Activated CD4-positive, alpha-beta T cell treated with anti-CD3 and anti-CD28 coated beads, Interleukin-2, amount 50 U/mL, for 16 hours (primary cell): Measurements from ENCODE around the gene WDFY4.

Experiments used
- DNase-seq: peaks from one replicate; pipeline ENCODE4 v3.0.0-alpha.2; 2020

WDFY4 gene

GRCh38 chr10:49000437-49001398 lies 316.0 kb downstream of the WDFY4 start:
- no peak for DNase-seq

DNA sequence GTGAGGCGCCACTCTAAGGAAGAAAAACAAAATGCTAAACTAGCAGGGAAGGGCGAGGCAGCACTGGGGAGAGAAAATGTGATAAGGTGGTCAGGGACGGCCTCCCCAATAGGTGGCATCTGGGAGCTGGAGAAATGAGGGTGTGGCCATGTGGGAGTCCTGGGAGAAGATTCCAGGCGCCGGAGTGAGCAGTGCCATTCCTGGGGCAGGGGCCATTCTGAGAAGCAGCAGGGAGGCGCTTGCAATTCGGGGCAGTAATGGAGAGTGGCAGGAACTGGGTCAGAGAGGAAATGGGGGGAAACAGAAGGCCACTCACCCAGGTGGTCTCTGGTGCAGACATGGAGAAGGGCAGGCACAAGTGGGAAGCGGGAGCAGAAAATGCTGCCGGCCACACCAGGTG lies 316.7 kb downstream of the WDFY4 start:
- DNase-seq = no peak

DNA sequence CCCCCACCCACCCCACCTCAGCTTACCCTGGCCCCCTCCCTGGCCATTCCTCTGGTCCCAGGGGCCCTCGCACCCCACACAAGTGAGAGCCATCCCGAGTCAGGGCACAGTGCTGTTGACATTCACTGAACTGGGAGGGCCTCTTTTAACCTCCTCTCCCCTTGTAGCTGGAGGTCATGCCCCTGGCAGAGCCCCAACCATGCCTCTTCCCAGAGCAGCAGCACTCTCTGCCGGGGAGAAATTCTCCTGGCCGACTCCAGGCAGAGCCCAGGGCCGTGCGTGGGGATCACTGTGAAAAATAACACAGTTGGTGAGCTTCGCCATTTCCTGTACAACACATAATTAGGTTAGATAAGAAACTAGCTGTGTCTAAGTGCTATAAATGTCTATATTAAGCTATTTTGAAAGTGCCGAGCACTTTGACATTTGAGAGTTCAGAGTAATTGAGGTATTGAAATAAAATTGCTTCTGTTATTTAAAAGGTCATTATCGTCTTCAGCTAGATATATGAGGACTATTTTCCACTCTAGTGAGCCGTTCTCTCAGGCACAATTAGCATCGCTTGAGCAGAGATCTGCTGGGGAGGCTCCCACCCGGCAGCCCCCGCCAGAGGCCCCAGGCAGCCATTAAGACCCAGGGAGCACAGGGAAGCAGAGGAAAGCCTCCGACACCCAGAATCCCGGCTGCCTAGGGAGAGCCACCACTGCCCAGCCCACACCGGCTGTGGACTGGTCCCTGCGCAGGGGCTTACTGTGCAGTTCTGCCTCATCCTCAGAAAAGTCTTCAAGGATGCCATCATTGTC lies 317.4 kb downstream of the WDFY4 start:
- no peak for DNase-seq

GRCh38 chr10:49005270-49005669 lies 320.6 kb downstream of the WDFY4 start:
- no peak for DNase-seq

GRCh38 chr10:49007129-49007528 lies 322.5 kb downstream of the WDFY4 start:
- no peak for DNase-seq

- DNase-seq = no peak
Observed at GRCh38 chr10:49008091-49008490, 323.4 kb downstream of the WDFY4 start.

- DNase-seq = no peak
Observed at GRCh38 chr10:49008505-49009198, 324.0 kb downstream of the WDFY4 start.

- DNase-seq = no peak
Observed at GRCh38 chr10:49009199-49009979, 324.7 kb downstream of the WDFY4 start.

GRCh38 chr10:49010295-49010694 lies 325.6 kb downstream of the WDFY4 start:
- no peak for DNase-seq

- no peak for DNase-seq
Observed at GRCh38 chr10:49010865-49011264, 326.2 kb downstream of the WDFY4 start.

GRCh38 chr10:49011756-49012155 lies 327.1 kb downstream of the WDFY4 start:
- DNase-seq = no peak

- no peak for DNase-seq
Observed at GRCh38 chr10:49012603-49013002, 327.9 kb downstream of the WDFY4 start.

DNA sequence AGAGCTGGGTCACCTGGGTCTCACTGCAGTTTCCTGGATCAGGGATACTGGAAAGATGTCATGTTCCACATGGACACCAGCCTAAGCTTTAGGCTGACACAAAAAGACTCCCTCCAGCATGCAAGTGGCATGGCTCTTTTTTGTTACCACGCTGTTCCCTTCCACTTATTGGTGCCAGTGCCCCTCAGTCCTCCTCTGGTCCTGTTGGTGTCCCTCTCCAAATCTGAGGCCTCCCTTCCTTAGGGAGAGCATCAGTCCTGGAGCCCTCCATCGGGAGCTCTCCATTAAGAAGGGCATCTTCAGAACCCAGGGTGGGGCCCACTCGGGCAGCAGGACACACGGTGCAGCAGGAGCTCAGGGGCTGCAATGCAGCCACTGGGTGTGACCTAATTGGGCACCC lies 331.0 kb downstream of the WDFY4 start:
- no peak for DNase-seq

DNA sequence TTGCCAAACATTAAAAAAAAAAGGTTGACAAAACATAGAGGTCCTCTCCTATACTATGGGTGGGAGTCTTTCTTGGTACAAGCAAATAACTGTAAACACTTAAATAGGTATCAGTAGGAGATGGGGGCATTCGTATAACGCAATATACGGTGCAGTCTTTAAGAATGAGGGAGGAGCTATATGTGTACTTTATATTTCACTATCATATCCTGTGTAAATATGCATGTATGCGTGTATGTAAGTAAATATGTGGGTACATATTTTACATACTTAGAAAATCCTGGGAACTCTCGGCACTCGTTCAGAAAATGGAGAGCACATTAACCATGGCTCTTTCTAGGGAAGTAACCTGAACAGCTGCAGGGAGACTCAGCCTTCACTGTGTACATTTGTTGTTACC lies 337.0 kb downstream of the WDFY4 start:
- no peak for DNase-seq

DNA sequence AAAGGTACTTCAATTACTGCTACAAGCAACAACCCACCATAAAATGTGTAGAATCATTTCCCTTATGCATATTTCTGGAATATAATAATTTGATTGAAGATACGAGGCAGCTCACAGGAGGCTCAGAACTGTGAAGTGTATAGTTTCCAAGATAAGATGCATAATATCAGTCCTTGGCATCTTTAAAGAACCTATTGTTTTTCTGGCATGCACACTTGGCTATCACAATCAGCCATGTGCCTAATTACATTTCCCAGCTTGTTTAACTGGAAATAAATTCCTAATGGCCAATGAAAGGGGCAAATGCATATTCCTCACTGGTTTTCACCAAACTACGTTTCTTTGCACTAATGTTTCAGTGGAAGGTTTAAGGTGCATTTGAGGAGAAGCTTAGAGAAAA lies 338.4 kb downstream of the WDFY4 start:
- DNase-seq = no peak

DNA sequence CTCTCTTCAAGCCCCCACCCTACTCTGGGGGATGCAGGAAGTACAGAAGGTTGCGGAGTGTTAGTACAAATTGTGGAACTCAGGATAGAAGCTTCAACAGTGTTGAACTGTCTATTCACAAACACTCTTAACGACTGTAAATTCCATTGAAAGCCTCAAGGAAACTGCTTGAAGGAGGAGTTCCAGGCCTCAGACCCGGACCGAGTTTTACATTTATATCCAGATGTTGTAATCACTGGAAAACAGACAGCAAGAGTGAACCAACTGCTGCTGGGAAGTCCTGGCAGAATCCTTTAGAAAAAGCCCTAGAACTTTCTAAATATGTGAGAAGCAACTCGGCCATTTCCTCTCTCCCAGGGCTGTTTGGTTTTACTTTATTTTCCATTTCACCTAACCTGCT lies 339.1 kb downstream of the WDFY4 start:
- DNase-seq = no peak

- no peak for DNase-seq
Observed at GRCh38 chr10:49024484-49024883, 339.8 kb downstream of the WDFY4 start.

DNA sequence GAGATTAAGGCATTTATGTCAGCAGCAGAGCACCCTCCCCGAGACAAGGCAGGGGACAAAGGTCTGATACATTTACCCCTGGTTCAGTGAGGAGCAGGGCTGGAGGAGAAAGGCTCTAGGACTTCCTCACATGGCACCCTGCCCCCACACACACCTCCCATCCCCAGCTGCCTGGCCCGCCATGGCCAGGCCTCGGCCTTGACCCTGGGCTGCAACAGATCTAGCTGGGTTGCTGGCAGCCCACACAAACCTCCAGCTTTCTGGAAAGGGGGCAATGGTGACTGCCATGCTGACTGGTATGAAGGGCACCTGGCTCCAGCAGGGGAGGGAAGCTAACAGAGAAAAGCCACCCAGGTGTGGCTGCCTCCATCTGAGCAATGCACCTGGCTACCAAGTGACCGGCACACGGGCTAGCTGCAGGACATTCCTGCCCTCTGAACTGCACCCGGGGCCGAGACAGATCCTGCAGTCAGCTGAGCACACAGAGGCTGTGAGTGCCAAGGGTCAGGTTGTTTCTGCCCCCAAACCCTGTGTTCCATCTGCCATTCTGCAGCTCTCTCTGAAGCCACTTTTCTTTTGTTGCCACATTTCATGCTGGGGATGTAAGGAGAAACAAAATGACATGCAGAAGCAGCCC lies 340.8 kb downstream of the WDFY4 start:
- no peak for DNase-seq

DNA sequence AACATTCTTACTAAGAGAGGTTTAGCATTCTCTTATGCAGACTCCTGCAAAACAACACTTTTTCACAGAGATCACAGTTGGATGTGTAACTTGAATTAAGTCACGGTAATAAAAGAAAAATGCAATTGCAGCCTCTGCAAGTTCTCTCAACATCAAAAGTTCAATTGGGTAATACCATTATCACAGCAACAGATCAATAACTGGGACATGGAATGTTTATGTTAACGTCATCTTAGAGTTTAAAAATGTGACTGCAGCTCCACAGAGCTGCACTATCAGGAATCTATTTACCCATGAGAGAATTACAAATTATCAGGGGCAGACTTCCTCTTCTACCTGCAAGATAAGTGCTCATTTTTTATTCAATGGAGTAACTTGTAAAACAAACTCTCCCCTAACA lies 344.0 kb downstream of the WDFY4 start:
- no peak for DNase-seq

GRCh38 chr10:49029666-49030065 lies 345.0 kb downstream of the WDFY4 start:
- no peak for DNase-seq
